HepG2 (cell line): ENCODE measurements around the gene STK11. TPM values are rescaled to one million over a fixed set of nuclear protein-coding genes. Genes with fewer than 3 reads are reported as not detected.

Experiments
- ATAC-seq: fragments of 200-7000 bp; cut with Tn5 transposase; 3 replicates; pipeline ENCODE4 v1.9.1; 2020; ENCODE audit warnings: mild to moderate bottlenecking, moderate library complexity
- BruUV-seq: library from RNA; stranded (reverse); fragments of 400-500 nt; replicated peaks from 2 replicates; lab custom pipeline; 2021; lab: Mats Ljungman, UMichigan
- CTCF ChIA-PET: fragments of 300-600 bp; formaldehyde crosslinking; extraction: SDS; loops from one replicate; lab custom pipeline; 2021; ENCODE audit warnings: low total read pairs, inconsistent platforms, low intra/inter-chr PET ratio; lab: Yijun Ruan, JAX
- POLR2A ChIA-PET: fragments of 350-600 bp; sonication (Branson Sonifier 250); formaldehyde crosslinking; loops from one replicate; lab custom pipeline; 2020; ENCODE audit warnings: antibody characterized with exemption, inconsistent platforms; lab: Yijun Ruan, JAX
- DNase-seq: peaks from one replicate; pipeline ENCODE4 v3.0.0-alpha.2; 2015; ENCODE audit warnings: low spot score
- FAIRE-seq: peaks from 3 replicates; lab custom pipeline; 2011; peaks lifted over from hg19 to GRCh38; lab: Jason Lieb, UNC
- H2AFZ ChIP-seq: one replicate; pipeline ENCODE4 v1.6.1; 2011; ENCODE audit warnings: low read length, inconsistent platforms
- H3K27ac ChIP-seq: fragments of 300-600 bp; 3 replicates; pipeline ENCODE4 v1.8.0; 2011; ENCODE audit warnings: mixed run types, mild to moderate bottlenecking, mixed read lengths, low read length, inconsistent platforms; ENCODE audit not compliant: insufficient read depth; ENCODE audit errors: extremely low read length
- H3K27me3 ChIP-seq, 2 experiments: fragments of 200-600 bp in 1 of 2; 2 replicates in 1 of 2; 3 replicates in 1 of 2; pipeline versions ENCODE4 v1.6.0 to v1.8.0; 2011; ENCODE audit warnings: low read length in 2 of 2, mild to moderate bottlenecking in 2 of 2, moderate library complexity in 2 of 2, inconsistent platforms in 1 of 2; ENCODE audit not compliant: insufficient read depth in 2 of 2, control insufficient read depth in 1 of 2
- H3K36me3 ChIP-seq, 2 experiments: fragments of 200-600 bp in 1 of 2; replicated peaks in 1 of 2; 2 replicates in 1 of 2; 3 replicates in 1 of 2; pipeline versions ENCODE4 v1.5.1 to v1.8.0; 2011; ENCODE audit warnings: low read length in 2 of 2, inconsistent platforms in 1 of 2; ENCODE audit not compliant: insufficient read depth in 2 of 2, control insufficient read depth in 1 of 2
- H3K4me1 ChIP-seq: 2 replicates; pipeline ENCODE4 v1.5.1; 2012; ENCODE audit warnings: low read length, inconsistent platforms; ENCODE audit not compliant: insufficient read depth
- H3K4me2 ChIP-seq: 2 replicates; pipeline ENCODE4 v1.6.0; 2011; ENCODE audit warnings: low read depth, low read length, inconsistent platforms
- H3K4me3 ChIP-seq, 3 experiments: fragments of 200-600 bp in 1 of 3; sonication (generic), shearing (Covaris generic) in 1 of 3; replicated peaks in 1 of 3; 2 replicates each; pipeline ENCODE4 v1.5.1; 2011 to 2016; ENCODE audit warnings: low read length in 3 of 3, inconsistent platforms in 2 of 3, low read depth in 2 of 3, mild to moderate bottlenecking in 2 of 3, control low read depth in 1 of 3, mixed read lengths in 1 of 3; ENCODE audit not compliant: insufficient read depth in 1 of 3
- H3K79me2 ChIP-seq: one replicate; pipeline ENCODE4 v1.6.1; 2011; ENCODE audit warnings: low read length, inconsistent platforms; ENCODE audit not compliant: insufficient read depth
- H3K9ac ChIP-seq: 2 replicates; pipeline ENCODE4 v1.6.0; 2011; ENCODE audit warnings: mild to moderate bottlenecking, low read depth, low read length, inconsistent platforms; ENCODE audit not compliant: insufficient read depth
- H3K9me3 ChIP-seq: 2 replicates; pipeline ENCODE4 v1.5.1; 2012; ENCODE audit warnings: mild to moderate bottlenecking, low read length
- H4K20me1 ChIP-seq: 2 replicates; pipeline ENCODE4 v1.6.0; 2011; ENCODE audit warnings: inconsistent platforms, mild to moderate bottlenecking, low read length, moderate library complexity; ENCODE audit not compliant: insufficient read depth
- AKAP8 ChIP-seq: sonication (generic); formaldehyde crosslinking; IDR thresholded peaks from 2 replicates; pipeline ENCODE4 v1.5.1; 2020; ENCODE audit warnings: mild to moderate bottlenecking, missing genetic modification reagents
- PLRG1 ChIP-seq: fragments of 450-650 bp; conservative IDR thresholded peaks from 2 replicates; pipeline ENCODE4 v1.6.1; 2016
- RBFOX2 ChIP-seq: fragments of 200-400 bp; formaldehyde crosslinking; IDR thresholded peaks from 2 replicates; pipeline ENCODE4 v1.6.1; 2017; ENCODE audit warnings: low read depth, mild to moderate bottlenecking, low read length
- ZFP90 ChIP-seq: sonication (generic); formaldehyde crosslinking; IDR thresholded peaks from 2 replicates; pipeline ENCODE4 v1.8.0; 2022; ENCODE audit warnings: missing genetic modification reagents, mild to moderate bottlenecking, inconsistent platforms, borderline replicate concordance
- ZNF225 ChIP-seq: sonication (generic); formaldehyde crosslinking; IDR thresholded peaks from 2 replicates; pipeline ENCODE4 v1.4.0; 2020; ENCODE audit warnings: mild to moderate bottlenecking, missing genetic modification reagents
- ZNF687 ChIP-seq: sonication (generic); formaldehyde crosslinking; IDR thresholded peaks from 2 replicates; pipeline ENCODE4 v1.5.1; 2020; ENCODE audit warnings: mild to moderate bottlenecking, missing genetic modification reagents, moderate library complexity
- WGBS: methylation state at CpG from one replicate; pipeline ENCODE4 v1.1.6; 2017; ENCODE audit warnings: low lambda C conversion rate; 5-methylcytosine and 5-hydroxymethylcytosine counted together
- in situ Hi-C: cut with HindIII; loops from 2 replicates; pipeline ENCODE4 v1.10.0; 2017; ENCODE audit warnings: low pct_unique_long_range_greater_than_20kb; ENCODE audit not compliant: extremely low pct_ligation_motif_present
- intact Hi-C: fragments of 100-400 bp; cut with micrococcal nuclease; formaldehyde crosslinking; loops from one replicate; pipeline ENCODE4 v1.10.0; 2022; ENCODE audit not compliant: unreplicated experiment
- polyA plus RNA-seq, 8 experiments: library from polyadenylated mRNA; depleted of rRNA in 3 of 8; stranded (reverse) in 7 of 8; unstranded in 1 of 8; fragments of >200 nt; fragmentation: Illumina TruSeq in 4 of 8; extraction: Trizol in 4 of 8; gene quantifications; 2 replicates each; pipeline versions ENCODE4 v1.2.1 to v1.2.3, GENCODE V29; 2011 to 2016; ENCODE audit warnings: low read depth in 4 of 8, missing spikeins in 1 of 8, mixed read lengths in 1 of 8; ENCODE audit not compliant: insufficient read depth in 1 of 8
- total RNA-seq, 5 experiments: library from RNA; depleted of rRNA; stranded (reverse); fragments of >200 nt; fragmentation: Illumina TruSeq; extraction: Trizol; gene quantifications; 2 replicates each; pipeline ENCODE4 v1.2.3, GENCODE V29; 2016; ENCODE audit warnings: low read depth in 1 of 5

STK11 gene
- total and polyA plus RNA-seq, 2 of the 13 experiments (the other 11 are each of a cell fraction or from before 2014, with no cell fraction given) = 27.5 to 43.6 TPM

GRCh38 chr19:1213391-1214286 lies 8.1 kb downstream of the STK11 start:
- TF ChIP-seq RBFOX2 = 0 out of 2 replicates have a peak, but pooled peaks have one; percentile 27
- TF ChIP-seq ZFP90 (CRISPR knock-in tag) = no peak
- no peak for TF ChIP-seq ZNF225 (CRISPR knock-in tag)
- no peak for TF ChIP-seq PLRG1
- peak; percentile 25; the same call in 1 of the 2 replicates for TF ChIP-seq ZNF687 (CRISPR knock-in tag)
- TF ChIP-seq AKAP8 (CRISPR knock-in tag) = 0 out of 2 replicates have a peak, but pooled peaks have one; percentile 24
- no peak overlapping the region for H3K4me2 ChIP-seq
- no peak overlapping the region for H3K27ac ChIP-seq
- DNase-seq (no peak), ATAC-seq (no peak), FAIRE-seq (no peak)
- H2AFZ ChIP-seq = no peak overlapping the region
- H3K4me3 ChIP-seq = no peak overlapping the region
- no peaks in the 10 kb centered on the region for H3K9me3 ChIP-seq
- peaks cover 55% of the 10 kb centered on the region for H3K4me1 ChIP-seq
- in situ Hi-C loops (no loop called here), intact Hi-C loops (no loop called here)
- H3K9ac ChIP-seq = no peak overlapping the region
- no peaks in the 10 kb centered on the region for H3K27me3 ChIP-seq
- H3K36me3 ChIP-seq = peaks cover 16 to 34% of the 10 kb centered on the region in 2 experiments; a peak in 4 of 5 replicates
- H4K20me1 ChIP-seq = peaks cover 59% of the 10 kb centered on the region
- CTCF ChIA-PET = no interaction called here
- WGBS = 95% methylated on average over 30 of the region's 39 CpGs
- POLR2A ChIA-PET = interaction anchor here (0.6 to 0.7 kb wide), 2 partner anchors 19 to 188 kb away, joined by 3 read pairs; no protein-coding TSS in a partner anchor
- BruUV-seq = no TSS peak
- peaks cover 90% of the 10 kb centered on the region for H3K79me2 ChIP-seq
